ENCODE data around the gene BICDL1.

DNA sequence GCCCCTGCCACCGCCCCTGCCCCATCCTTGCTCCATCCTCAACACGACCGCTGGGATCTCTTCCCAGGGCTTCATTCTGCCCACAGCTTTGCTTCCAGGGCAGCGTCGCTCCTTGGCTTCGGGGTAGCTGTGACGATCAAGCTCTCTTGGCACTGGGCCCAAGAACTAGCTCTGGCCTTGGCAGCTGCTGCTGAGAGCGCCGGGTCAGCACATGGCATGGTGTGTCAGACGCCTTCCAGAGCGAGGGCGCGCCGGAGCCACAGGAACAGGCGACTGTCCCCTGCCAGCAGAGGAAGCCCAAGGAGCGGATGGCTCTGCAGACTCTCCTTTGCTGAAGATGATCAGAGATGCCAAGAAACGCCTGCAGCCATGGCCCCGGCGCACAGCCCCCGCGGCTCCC, 111.6 kb downstream of the BICDL1 start:
- TF ChIP-seq POLR2A (IDR thresholded peaks at IDR 0.05) (no peak), EP300 (IDR thresholded peaks at IDR 0.05) (no peak)
- TF ChIP-seq, protein P1, sequence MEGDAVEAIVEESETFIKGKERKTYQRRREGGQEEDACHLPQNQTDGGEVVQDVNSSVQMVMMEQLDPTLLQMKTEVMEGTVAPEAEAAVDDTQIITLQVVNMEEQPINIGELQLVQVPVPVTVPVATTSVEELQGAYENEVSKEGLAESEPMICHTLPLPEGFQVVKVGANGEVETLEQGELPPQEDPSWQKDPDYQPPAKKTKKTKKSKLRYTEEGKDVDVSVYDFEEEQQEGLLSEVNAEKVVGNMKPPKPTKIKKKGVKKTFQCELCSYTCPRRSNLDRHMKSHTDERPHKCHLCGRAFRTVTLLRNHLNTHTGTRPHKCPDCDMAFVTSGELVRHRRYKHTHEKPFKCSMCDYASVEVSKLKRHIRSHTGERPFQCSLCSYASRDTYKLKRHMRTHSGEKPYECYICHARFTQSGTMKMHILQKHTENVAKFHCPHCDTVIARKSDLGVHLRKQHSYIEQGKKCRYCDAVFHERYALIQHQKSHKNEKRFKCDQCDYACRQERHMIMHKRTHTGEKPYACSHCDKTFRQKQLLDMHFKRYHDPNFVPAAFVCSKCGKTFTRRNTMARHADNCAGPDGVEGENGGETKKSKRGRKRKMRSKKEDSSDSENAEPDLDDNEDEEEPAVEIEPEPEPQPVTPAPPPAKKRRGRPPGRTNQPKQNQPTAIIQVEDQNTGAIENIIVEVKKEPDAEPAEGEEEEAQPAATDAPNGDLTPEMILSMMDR (IDR thresholded peaks at IDR 0.05): no peak

Data from suprapubic skin (tissue), 3 donors.